ENCODE results near the gene MESD. TPM values are rescaled to one million over a fixed set of nuclear protein-coding genes. Genes with fewer than 3 reads are reported as not detected.
A peak's percentile ranks its signal among the peaks of the same experiment; 100 is the strongest.

Gene MESD
- total RNA-seq, 3 donors from 2014 or later = 18.5 to 24.5 (median 21.3) TPM

GRCh38 chr15:81012588-81012987 is 23.0 kb upstream of the MESD start:
- intact Hi-C loops (cut with DNase I, micrococcal nuclease) = no loop called here

DNA sequence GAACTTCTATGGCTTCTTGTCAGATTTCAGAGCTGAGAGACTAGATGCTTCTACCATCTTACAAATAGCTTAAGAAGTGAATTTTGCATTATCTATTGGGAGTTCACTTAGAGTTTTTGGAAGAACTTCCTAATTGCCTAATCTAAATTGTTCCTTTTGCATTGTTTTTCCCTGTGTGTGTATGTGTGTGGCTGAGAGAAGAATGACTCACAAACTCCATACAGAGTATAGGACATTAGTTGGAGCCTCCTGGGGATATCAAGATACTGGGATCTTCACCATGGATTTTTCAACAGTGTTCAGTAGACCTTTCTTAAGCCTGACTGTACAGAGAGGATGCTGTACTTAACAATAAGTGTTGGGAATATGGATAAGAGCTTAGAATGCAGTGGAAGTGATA is 22.0 kb upstream of the MESD start:
- Histone ChIP-seq H3K36me3 (ENCODE audit: low read depth) (no peaks in the 10 kb centered on the region), H3K4me3 (no peak overlapping the region), H3K9me3 (no peaks in the 10 kb centered on the region), H3K4me1 (ENCODE audit: low read depth) (no peaks in the 10 kb centered on the region)
- TF ChIP-seq CTCF (IDR thresholded peaks at IDR 0.05) = no peak
- intact Hi-C loops (cut with DNase I, micrococcal nuclease) = no loop called here
- DNase-seq (no peak), ATAC-seq (no peak)

More at GRCh38 chr15:81012588-81012987, 23.0 kb upstream of the MESD start:
- ATAC-seq (no peak), DNase-seq (no peak)
- no peaks in the 10 kb centered on the region for H3K36me3 ChIP-seq (ENCODE audit: low read depth)
- no peak overlapping the region for H3K4me3 ChIP-seq
- no peaks in the 10 kb centered on the region for H3K4me1 ChIP-seq (ENCODE audit: low read depth)
- TF ChIP-seq CTCF (IDR thresholded peaks at IDR 0.05) = no peak
- no peaks in the 10 kb centered on the region for H3K9me3 ChIP-seq

GRCh38 chr15:81010086-81010485 is 20.5 kb upstream of the MESD start:
- Histone ChIP-seq H3K4me1 (ENCODE audit: low read depth) (no peaks in the 10 kb centered on the region), H3K9me3 (no peaks in the 10 kb centered on the region), H3K36me3 (ENCODE audit: low read depth) (no peaks in the 10 kb centered on the region), H3K4me3 (no peak overlapping the region)
- TF ChIP-seq CTCF (IDR thresholded peaks at IDR 0.05) = no peak
- ATAC-seq (no peak), DNase-seq (no peak)
- intact Hi-C loops (cut with DNase I, micrococcal nuclease) = no loop called here

DNA sequence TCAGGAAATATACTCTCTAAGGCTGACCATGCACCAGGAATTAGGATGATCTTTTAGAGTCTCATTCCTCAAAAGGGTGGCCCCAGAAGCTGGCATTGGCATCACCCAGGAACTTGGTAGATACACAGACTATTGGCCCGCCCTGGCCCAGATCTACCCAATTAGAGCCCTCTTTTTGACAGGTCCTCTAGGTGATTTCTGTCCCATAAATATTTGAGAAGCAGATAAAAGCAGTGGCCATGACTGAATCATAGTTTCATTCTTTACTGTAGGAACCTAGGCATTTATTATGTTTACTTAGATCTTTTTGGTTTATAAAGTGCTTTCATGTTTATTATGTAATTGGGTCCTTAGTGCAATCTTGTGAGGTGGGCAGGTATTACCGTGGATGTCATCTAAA is 18.7 kb upstream of the MESD start:
- DNase-seq (no peak), ATAC-seq (peak; percentile 61)
- no peak for TF ChIP-seq CTCF (IDR thresholded peaks at IDR 0.05)
- intact Hi-C loops (cut with DNase I, micrococcal nuclease) = no loop called here
- Histone ChIP-seq H3K4me3 (no peak overlapping the region), H3K4me1 (ENCODE audit: low read depth) (no peaks in the 10 kb centered on the region), H3K9me3 (no peaks in the 10 kb centered on the region), H3K36me3 (ENCODE audit: low read depth) (no peaks in the 10 kb centered on the region)

GRCh38 chr15:81007428-81008064 is 17.9 kb upstream of the MESD start:
- Histone ChIP-seq H3K36me3 (ENCODE audit: low read depth) (no peaks in the 10 kb centered on the region), H3K4me1 (ENCODE audit: low read depth) (peaks cover 5% of the 10 kb centered on the region), H3K4me3 (no peak overlapping the region), H3K9me3 (no peaks in the 10 kb centered on the region)
- intact Hi-C loops (cut with DNase I, micrococcal nuclease) = no loop called here
- ATAC-seq (peak; percentile 31), DNase-seq (no peak)
- no peak for TF ChIP-seq CTCF (IDR thresholded peaks at IDR 0.05)

DNA sequence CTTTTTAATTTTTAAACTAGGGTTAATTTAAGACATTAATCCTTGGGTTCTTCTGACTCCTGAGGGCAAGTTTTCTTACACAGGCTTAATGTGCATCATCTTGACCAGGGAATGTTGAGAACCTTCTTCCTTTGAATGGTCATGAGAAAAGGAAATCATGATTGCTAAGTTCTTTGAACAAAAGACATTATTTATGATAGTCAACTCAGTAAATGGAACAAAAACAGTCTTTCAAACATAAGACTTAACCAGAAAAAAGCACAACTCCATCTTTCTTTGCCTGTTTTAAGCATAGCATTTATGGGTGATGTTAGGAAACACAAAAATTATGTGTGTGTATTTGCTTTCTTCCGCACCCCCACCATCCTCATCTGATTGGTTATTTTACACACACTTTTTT is 16.5 kb upstream of the MESD start:
- Histone ChIP-seq H3K4me3 (no peak overlapping the region), H3K4me1 (ENCODE audit: low read depth) (peaks cover 10% of the 10 kb centered on the region), H3K9me3 (no peaks in the 10 kb centered on the region), H3K36me3 (ENCODE audit: low read depth) (no peaks in the 10 kb centered on the region)
- DNase-seq = no peak
- no peak for TF ChIP-seq CTCF (IDR thresholded peaks at IDR 0.05)
- no peak for ATAC-seq
- intact Hi-C loops (cut with DNase I, micrococcal nuclease) = no loop called here

All from mucosa of descending colon (tissue), 3 donors.